Peyer's patch (tissue), 4 donors: ENCODE measurements around the gene SH3TC1.

Source experiments
- POLR2A ChIP-seq, 2 donors: fragments of 450-650 bp; IDR thresholded peaks; one replicate each; pipeline ENCODE4 v1.5.1; 2017; ENCODE audit warnings: antibody characterized with exemption in 2 of 2, mild to moderate bottlenecking in 2 of 2, moderate library complexity in 2 of 2
- TF ChIP-seq, protein P1 (sequence below), 6 experiments: fragments of 450-650 bp in 4 of 6; fragments of 200-600 bp in 2 of 6; sonication (generic) in 1 of 6; IDR thresholded peaks; one replicate each; pipeline ENCODE4 v1.5.1; 2017 to 2019; ENCODE audit warnings: antibody characterized with exemption in 6 of 6, mild to moderate bottlenecking in 3 of 6, moderate library complexity in 1 of 6

DNA sequence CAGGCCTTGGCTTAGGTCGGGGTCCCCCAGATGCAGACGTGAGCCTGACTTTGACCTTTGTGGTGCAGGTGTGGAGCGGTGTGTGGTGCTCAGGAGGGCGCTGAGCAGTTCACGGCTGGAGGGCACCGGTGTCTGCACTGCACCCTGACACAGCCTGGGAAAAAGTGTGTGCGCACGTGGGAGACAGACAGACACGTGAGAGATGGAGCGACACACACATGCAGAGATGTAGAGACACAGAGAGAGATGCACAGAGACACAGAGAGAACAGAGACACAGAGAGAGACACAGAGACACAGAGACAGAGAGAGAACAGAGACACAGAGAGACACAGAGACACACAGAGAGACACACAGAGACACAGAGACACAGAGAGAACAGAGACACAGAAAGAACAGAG, 64.3 kb downstream of the SH3TC1 start:
- TF ChIP-seq, protein P1, sequence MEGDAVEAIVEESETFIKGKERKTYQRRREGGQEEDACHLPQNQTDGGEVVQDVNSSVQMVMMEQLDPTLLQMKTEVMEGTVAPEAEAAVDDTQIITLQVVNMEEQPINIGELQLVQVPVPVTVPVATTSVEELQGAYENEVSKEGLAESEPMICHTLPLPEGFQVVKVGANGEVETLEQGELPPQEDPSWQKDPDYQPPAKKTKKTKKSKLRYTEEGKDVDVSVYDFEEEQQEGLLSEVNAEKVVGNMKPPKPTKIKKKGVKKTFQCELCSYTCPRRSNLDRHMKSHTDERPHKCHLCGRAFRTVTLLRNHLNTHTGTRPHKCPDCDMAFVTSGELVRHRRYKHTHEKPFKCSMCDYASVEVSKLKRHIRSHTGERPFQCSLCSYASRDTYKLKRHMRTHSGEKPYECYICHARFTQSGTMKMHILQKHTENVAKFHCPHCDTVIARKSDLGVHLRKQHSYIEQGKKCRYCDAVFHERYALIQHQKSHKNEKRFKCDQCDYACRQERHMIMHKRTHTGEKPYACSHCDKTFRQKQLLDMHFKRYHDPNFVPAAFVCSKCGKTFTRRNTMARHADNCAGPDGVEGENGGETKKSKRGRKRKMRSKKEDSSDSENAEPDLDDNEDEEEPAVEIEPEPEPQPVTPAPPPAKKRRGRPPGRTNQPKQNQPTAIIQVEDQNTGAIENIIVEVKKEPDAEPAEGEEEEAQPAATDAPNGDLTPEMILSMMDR (IDR thresholded peaks at IDR 0.05) = no peak
- no peak for TF ChIP-seq POLR2A (IDR thresholded peaks at IDR 0.05)
